Adrenal gland (tissue), 19 donors: Measurements from ENCODE around the gene ZNF93. TPM values are rescaled to one million over a fixed set of nuclear protein-coding genes. Genes with fewer than 3 reads are reported as not detected.
A peak's percentile ranks its signal among the peaks of the same experiment; 100 is the strongest.
"Not testable (repeated sequence)": the region's sequence is repeated elsewhere in the genome, so short reads cannot be mapped to it uniquely, and the experiment has no call there.

Experiments used
- DNase-seq, 7 donors: peaks; one replicate each; pipeline ENCODE4 v3.0.0-alpha.2; 2019 to 2020
- H3K27ac ChIP-seq, 5 donors: fragments of 200-600 bp; sonication (generic) in 4 of 5; 1 replicate in 3 of 5; 2 replicates in 2 of 5; pipeline versions ENCODE4 v1.5.1 to v1.8.0; 2016 to 2020; ENCODE audit warnings: mild to moderate bottlenecking in 1 of 5
- H3K27me3 ChIP-seq: fragments of 200-600 bp; 2 replicates; pipeline ENCODE4 v1.8.0; 2021
- H3K36me3 ChIP-seq, 2 donors: fragments of 200-600 bp; replicated peaks in 1 of 2; 1 replicate in 1 of 2; 2 replicates in 1 of 2; pipeline versions ENCODE4 v1.5.1 to v1.8.0; 2018 to 2022
- H3K4me1 ChIP-seq, 2 donors: fragments of 200-600 bp; replicated peaks in 1 of 2; 1 replicate in 1 of 2; 2 replicates in 1 of 2; pipeline versions ENCODE4 v1.5.1 to v1.8.0; 2018 to 2021
- H3K4me3 ChIP-seq, 4 donors: fragments of 200-600 bp; sonication (generic) in 3 of 4; one replicate each; pipeline ENCODE4 v1.5.1; 2016 to 2018
- H3K9me3 ChIP-seq, 3 donors: fragments of 200-600 bp; sonication (generic) in 1 of 3; replicated peaks in 1 of 3; 1 replicate in 2 of 3; 2 replicates in 1 of 3; pipeline versions ENCODE4 v1.5.1 to v1.8.0; 2016 to 2021
- POLR2A ChIP-seq, 2 donors: fragments of 450-650 bp; IDR thresholded peaks; one replicate each; pipeline ENCODE4 v1.6.1; 2017; ENCODE audit warnings: antibody characterized with exemption in 2 of 2, mild to moderate bottlenecking in 2 of 2, moderate library complexity in 1 of 2
- WGBS, 4 donors: extraction: QIAGEN DNeasy Blood & Tissue Kit in 2 of 4; methylation state at CpG; one replicate each; pipeline versions ENCODE4 v1.1.5 to v1.1.7; 2013 to 2017; 5-methylcytosine and 5-hydroxymethylcytosine counted together
- intact Hi-C, 2 donors: fragments of 100-400 bp; cut with DNase I; formaldehyde crosslinking; loops; one replicate each; pipeline versions ENCODE4 v1.14.1 to v1.15.0; 2022 to 2023
- long read RNA-seq, 10 donors: library from polyadenylated mRNA in 3 of 10; unstranded in 2 of 10; stranded (forward) in 1 of 10; transcript quantifications; one replicate each; pipeline ENCODE4 v2.0.0 and lab custom pipeline, GENCODE V29; 2021 to 2026
- polyA plus RNA-seq, 3 donors: library from polyadenylated mRNA; stranded (reverse); fragments of 200-250 nt in 2 of 3; fragments of 350-450 nt in 1 of 3; fragmentation: Illumina TruSeq in 1 of 3; extraction: RNeasy Lipid Tissue Mini Kit (QIAGEN cat#74804) in 1 of 3; gene quantifications; one replicate each; pipeline ENCODE4 v1.2.3, GENCODE V29; 2013 to 2014
- total RNA-seq, 9 donors: library from RNA; depleted of rRNA in 4 of 9; stranded (reverse); fragments of >200 nt in 4 of 9; fragments of 120-200 nt in 1 of 9; fragmentation: NEBNext Ultra II Directional in 1 of 9; extraction: Animal tissue kit (Norgen Biotek cat#: 25700) in 1 of 9; gene quantifications; one replicate each; pipeline versions ENCODE4 v1.1.0 to v1.2.4, GENCODE V29; 2013 to 2023
- TF ChIP-seq, protein P1 (sequence below), 6 experiments: fragments of 450-650 bp in 4 of 6; fragments of 200-600 bp in 2 of 6; sonication (generic) in 1 of 6; IDR thresholded peaks; 1 replicate in 5 of 6; 2 replicates in 1 of 6; pipeline versions ENCODE4 v1.5.1 to v1.8.0; 2016 to 2021; ENCODE audit warnings: antibody characterized with exemption in 6 of 6, mild to moderate bottlenecking in 2 of 6, moderate library complexity in 1 of 6
- donor health status: healthy with polysubstance abuse.
- donor health status: Bipolar disorder and iron deficiency.
- donor health status: DM: yes; HTN: yes; CAD: no.
- donor health status: DM: no; HTN: no; CAD: no.
- donor health status: DM: no; HTN: no; CAD: no.
- donor health status: DM: yes; HTN: yes; CAD: no.

Gene ZNF93
- total RNA-seq: 1 to 10 TPM; 1.4 to 9.0 (median 2.9) TPM
- polyA plus RNA-seq: 1 to 10 TPM; 1.6 to 4.4 (median 2.7) TPM
- long read RNA-seq, donor 1, partial matches to known transcripts: 22 of 22 reads
- long read RNA-seq, donor 1, other reads (novel, unspliced or antisense): 0 of 22 reads
- long read RNA-seq, donor 2: 0 reads
- long read RNA-seq, donor 3, partial matches to known transcripts: 9 of 12 reads
- long read RNA-seq, donor 3, other reads (novel, unspliced or antisense): 0 of 12 reads
- long read RNA-seq, donor 4, partial matches to known transcripts: 0 of 1 reads
- long read RNA-seq, donor 4, other reads (novel, unspliced or antisense): 0 of 1 reads
- long read RNA-seq, donor 5, transcript ZNF93-201 (4 exons, 2,648 nt): major isoform, 5 of 7 reads
- long read RNA-seq, donor 5, partial matches to known transcripts: 0 of 7 reads
- long read RNA-seq, donor 5, other reads (novel, unspliced or antisense): 2 of 7 reads
- long read RNA-seq, donor 6: 0 reads
- long read RNA-seq, donor 7, partial matches to known transcripts: 0 of 2 reads
- long read RNA-seq, donor 7, other reads (novel, unspliced or antisense): 0 of 2 reads
- long read RNA-seq, donor 8, partial matches to known transcripts: 0 of 2 reads
- long read RNA-seq, donor 8, other reads (novel, unspliced or antisense): 0 of 2 reads
- long read RNA-seq, donor 9, partial matches to known transcripts: 0 of 3 reads
- long read RNA-seq, donor 9, other reads (novel, unspliced or antisense): 0 of 3 reads
- long read RNA-seq, donor 10, partial matches to known transcripts: 0 of 1 reads
- long read RNA-seq, donor 10, other reads (novel, unspliced or antisense): 0 of 1 reads

DNA sequence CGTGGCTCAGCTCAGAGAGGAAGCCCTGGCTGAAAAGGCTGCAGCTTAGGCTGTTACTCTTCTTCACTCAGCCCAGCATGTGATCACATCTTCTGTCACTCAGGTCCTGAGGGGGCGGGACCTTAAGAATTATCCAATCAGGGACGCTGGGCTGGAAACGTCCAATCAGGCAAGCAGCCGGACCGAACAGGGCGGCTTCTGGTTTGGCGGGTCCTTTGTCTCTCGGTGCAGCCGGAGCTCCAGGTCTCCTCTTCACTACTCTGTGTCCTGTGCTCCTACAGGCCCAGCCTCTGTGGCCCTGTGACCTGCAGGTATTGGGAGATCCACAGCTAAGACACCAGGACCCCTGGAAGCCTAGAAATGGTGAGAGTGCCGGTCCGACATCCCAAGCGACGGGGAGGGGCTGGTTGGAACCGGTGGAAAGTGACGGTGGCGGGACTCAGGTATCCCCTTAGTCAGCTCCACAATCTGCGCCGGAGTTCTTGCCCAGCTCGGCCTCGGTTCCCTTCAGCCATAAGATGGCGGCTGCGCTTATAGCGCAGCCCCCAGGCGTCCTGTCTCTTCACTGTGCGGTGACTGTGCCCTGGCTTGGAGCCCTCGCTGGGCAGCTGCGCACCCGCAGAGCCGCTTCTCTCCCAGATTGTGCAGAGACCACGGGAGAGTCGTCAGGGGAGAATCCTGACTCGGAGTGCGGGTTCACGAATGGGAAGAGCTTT lies at the start of gene ZNF93:
Gene ZNF93, plus strand, starts transcription at position 218 of the 716 bp plus-strand sequence. Its CDS starts 143 bp downstream, at position 361.
- WGBS, 4 donors: 0 to 4% (median 1%) methylated on average over 10 to 35 of the region's 35 CpGs
- Histone ChIP-seq H3K9me3 (peaks cover 0 to 12% (median 0%) of the 10 kb centered on the region in 3 donors), H3K4me3 (peak within 1 kb of the TSS; percentile 49 to 77 (median 57)), H3K4me1 (no peaks in the 10 kb centered on the region), H3K27me3 (no peaks in the 10 kb centered on the region), H3K36me3 (no peaks in the 10 kb centered on the region), H3K27ac (peak within 1 kb of the TSS; percentile 74 to 88 (median 77))
- peak; percentile 19 to 88 for TF ChIP-seq POLR2A (IDR thresholded peaks at IDR 0.05)
- TF ChIP-seq, protein P1, sequence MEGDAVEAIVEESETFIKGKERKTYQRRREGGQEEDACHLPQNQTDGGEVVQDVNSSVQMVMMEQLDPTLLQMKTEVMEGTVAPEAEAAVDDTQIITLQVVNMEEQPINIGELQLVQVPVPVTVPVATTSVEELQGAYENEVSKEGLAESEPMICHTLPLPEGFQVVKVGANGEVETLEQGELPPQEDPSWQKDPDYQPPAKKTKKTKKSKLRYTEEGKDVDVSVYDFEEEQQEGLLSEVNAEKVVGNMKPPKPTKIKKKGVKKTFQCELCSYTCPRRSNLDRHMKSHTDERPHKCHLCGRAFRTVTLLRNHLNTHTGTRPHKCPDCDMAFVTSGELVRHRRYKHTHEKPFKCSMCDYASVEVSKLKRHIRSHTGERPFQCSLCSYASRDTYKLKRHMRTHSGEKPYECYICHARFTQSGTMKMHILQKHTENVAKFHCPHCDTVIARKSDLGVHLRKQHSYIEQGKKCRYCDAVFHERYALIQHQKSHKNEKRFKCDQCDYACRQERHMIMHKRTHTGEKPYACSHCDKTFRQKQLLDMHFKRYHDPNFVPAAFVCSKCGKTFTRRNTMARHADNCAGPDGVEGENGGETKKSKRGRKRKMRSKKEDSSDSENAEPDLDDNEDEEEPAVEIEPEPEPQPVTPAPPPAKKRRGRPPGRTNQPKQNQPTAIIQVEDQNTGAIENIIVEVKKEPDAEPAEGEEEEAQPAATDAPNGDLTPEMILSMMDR (IDR thresholded peaks at IDR 0.05): no peak
- intact Hi-C loops: no loop called here
- peak; percentile 95 to 99 (median 96) for DNase-seq

DNA sequence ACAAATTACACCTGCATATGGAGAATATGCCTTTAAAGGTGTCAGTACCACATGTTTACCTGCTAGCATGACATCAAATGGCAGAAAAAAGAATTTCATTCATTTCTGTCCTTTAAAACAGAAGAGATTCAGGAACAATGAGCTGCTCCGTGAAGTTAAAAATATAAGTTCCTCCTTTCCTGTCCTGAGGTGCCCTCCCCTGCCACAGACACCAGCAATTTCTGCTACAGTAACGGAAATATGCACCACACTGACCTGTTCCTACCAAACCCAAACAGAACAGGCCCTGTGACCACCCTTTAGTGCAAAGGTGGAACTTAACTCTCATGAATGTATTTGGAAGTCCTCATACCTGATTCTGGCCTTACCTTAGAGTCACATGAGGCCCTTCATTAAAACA lies 49.0 kb upstream of the ZNF93 start:
- intact Hi-C loops, H3K9me3 ChIP-seq, H3K4me3 ChIP-seq, H3K4me1 ChIP-seq, H3K27me3 ChIP-seq, DNase-seq, H3K27ac ChIP-seq, H3K36me3 ChIP-seq: not testable (repeated sequence)
- WGBS, 4 donors: 53 to 77% (median 66%) methylated on average over 2 of the region's 2 CpGs

DNA sequence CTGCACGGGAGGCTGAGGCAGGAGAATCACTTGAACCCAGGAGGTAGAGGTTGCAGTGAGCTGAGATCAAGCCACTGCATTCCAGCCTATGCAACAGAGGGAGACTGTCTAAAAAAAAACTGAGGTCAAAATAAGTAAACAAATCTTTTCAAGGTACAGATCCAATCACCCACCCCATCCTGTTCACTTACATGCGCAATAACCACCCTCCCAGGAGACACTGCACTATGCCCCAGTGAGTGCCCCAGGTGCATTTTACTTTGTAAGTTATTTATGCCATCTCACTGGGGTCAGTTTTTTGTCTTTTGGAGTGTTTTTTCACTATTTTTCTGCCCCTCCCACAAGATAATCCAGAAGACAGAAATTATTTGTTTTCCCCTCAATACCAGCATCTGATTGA lies 42.0 kb upstream of the ZNF93 start:
- no peaks in the 10 kb centered on the region for H3K9me3 ChIP-seq
- H3K27me3 ChIP-seq: no peaks in the 10 kb centered on the region
- H3K36me3 ChIP-seq: no peaks in the 10 kb centered on the region
- 85 to 98% (median 91%) methylated on average over 2 of the region's 2 CpGs for WGBS, 4 donors
- H3K4me3 ChIP-seq: no peak overlapping the region
- no peak for DNase-seq
- intact Hi-C loops: no loop called here
- no peaks in the 10 kb centered on the region for H3K4me1 ChIP-seq
- TF ChIP-seq POLR2A (IDR thresholded peaks at IDR 0.05): no peak
- TF ChIP-seq, protein P1 (IDR thresholded peaks at IDR 0.05): no peak
- H3K27ac ChIP-seq: no peak overlapping the region

DNA sequence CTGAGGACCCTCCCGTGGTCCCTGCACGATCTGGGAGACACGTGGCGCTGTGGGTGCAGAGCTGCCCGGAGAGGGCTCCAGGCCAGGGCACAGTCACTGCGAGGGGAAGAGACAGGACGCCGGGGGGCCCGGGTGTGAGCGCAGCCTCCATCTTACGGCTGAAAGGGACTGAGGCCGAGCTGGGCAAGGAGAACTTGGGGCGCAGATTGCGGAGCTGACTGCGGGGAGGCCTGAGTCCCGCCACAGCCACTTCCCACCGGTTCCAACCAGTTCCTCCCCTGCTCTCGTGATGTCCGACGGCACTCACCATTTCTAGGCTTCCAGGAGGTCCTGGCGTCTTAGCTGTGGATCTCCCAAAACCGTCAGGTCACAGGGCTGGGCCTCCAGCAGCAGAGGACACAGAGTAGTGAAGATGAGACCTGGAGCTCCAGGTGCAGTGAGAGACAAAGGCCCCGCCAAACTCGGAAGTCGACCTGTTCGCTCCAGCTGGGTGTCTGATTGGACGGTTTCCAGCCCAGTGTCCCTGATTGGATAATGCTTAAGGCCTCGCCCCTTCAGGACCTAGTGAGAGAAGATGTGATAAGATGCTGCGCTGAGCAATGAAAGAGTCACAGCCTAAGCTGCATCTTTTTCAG lies 39.9 kb upstream of the ZNF93 start:
- H3K4me3 ChIP-seq: peak overlapping the region in 1 of 4 donors; percentile 32
- no peaks in the 10 kb centered on the region for H3K27me3 ChIP-seq
- no peaks in the 10 kb centered on the region for H3K4me1 ChIP-seq
- no peaks in the 10 kb centered on the region for H3K36me3 ChIP-seq
- H3K9me3 ChIP-seq: no peaks in the 10 kb centered on the region
- 22 to 27% (median 22%) methylated on average over 10 to 29 of the region's 29 CpGs for WGBS, 4 donors
- intact Hi-C loops: no loop called here
- peak in 5 of 7 donors; percentile 12 to 71 (median 30) for DNase-seq
- TF ChIP-seq, protein P1 (IDR thresholded peaks at IDR 0.05): no peak
- TF ChIP-seq POLR2A (IDR thresholded peaks at IDR 0.05): no peak
- H3K27ac ChIP-seq: no peak overlapping the region
